Measurements from ENCODE around the gene CACNA1D.

The CACNA1D gene

GRCh38 chr3:53787016-53787415 is 292.6 kb downstream of the CACNA1D start:
- DNase-seq (ENCODE audit: low read depth) = no peak

DNA sequence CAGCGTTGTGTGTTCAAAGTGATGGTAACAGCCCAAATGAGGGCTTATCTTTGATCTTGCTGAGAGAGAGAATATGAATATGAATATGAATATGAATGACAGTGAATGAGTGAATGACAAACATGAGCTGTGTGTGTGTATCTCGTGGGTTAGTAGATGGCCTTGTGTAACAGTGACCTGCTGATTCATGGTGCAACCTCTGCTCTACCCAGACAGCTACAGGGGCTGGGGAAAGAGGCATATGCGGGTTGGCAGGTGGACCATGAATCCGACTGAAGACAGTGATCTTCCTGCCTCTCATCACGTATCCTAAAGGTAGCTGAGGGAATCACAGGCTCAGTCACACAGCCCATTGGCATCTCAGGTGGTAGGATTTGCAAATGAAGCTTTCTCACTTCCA is 293.6 kb downstream of the CACNA1D start:
- no peak for DNase-seq (ENCODE audit: low read depth)

- no peak for DNase-seq (ENCODE audit: low read depth)
Measured at GRCh38 chr3:53789459-53789858, 295.0 kb downstream of the CACNA1D start.

DNA sequence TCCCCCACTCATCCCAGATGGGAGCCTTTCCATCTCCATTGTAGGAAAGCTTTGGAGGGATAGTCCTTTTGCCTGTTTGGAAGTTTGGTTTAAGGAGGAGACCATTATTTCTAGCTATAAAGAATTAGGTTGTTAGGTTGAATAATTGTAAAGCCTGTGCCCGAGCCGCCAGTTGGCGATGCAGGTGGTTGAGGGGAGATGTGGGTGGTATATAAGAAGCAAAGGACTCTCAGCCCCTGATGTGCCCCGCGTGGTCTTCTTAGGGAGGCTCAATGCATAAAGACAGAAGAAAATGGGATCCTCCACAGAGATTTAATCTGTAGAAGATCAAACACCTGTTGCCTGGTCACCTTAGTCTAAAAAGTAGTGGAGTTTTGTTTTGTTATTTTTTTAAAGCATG is 296.1 kb downstream of the CACNA1D start:
- no peak for DNase-seq (ENCODE audit: low read depth)

DNA sequence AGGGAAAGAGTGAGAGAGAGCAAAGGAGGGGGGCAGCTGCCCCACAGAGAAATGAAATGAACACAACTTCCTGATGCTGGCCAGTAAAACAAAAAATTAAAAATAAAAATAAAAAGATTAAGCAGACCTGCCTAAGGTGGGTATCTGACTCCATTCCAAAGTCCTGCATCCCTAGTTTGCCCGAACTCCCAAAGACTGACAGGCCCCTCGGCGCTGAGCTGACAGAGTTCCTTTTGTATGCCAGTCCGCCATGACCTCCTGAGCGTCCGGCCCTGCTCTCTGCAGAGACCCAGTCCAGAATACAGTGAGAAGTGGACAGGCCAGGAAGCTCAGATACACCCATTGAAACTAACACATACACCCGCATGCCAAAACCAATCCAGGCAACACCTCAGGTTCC is 296.9 kb downstream of the CACNA1D start:
- DNase-seq (ENCODE audit: low read depth) = no peak

GRCh38 chr3:53792866-53793265 is 298.5 kb downstream of the CACNA1D start:
- DNase-seq (ENCODE audit: low read depth) = no peak

GRCh38 chr3:53794597-53794996 is 300.2 kb downstream of the CACNA1D start:
- no peak for DNase-seq (ENCODE audit: low read depth)

GRCh38 chr3:53795176-53795575 is 300.8 kb downstream of the CACNA1D start:
- no peak for DNase-seq (ENCODE audit: low read depth)

- no peak for DNase-seq (ENCODE audit: low read depth)
Measured at GRCh38 chr3:53795789-53796560, 301.6 kb downstream of the CACNA1D start.

GRCh38 chr3:53798144-53798543 is 303.7 kb downstream of the CACNA1D start:
- DNase-seq (ENCODE audit: low read depth) = no peak

- no peak for DNase-seq (ENCODE audit: low read depth)
Measured at GRCh38 chr3:53799338-53799865, 305.0 kb downstream of the CACNA1D start.

DNA sequence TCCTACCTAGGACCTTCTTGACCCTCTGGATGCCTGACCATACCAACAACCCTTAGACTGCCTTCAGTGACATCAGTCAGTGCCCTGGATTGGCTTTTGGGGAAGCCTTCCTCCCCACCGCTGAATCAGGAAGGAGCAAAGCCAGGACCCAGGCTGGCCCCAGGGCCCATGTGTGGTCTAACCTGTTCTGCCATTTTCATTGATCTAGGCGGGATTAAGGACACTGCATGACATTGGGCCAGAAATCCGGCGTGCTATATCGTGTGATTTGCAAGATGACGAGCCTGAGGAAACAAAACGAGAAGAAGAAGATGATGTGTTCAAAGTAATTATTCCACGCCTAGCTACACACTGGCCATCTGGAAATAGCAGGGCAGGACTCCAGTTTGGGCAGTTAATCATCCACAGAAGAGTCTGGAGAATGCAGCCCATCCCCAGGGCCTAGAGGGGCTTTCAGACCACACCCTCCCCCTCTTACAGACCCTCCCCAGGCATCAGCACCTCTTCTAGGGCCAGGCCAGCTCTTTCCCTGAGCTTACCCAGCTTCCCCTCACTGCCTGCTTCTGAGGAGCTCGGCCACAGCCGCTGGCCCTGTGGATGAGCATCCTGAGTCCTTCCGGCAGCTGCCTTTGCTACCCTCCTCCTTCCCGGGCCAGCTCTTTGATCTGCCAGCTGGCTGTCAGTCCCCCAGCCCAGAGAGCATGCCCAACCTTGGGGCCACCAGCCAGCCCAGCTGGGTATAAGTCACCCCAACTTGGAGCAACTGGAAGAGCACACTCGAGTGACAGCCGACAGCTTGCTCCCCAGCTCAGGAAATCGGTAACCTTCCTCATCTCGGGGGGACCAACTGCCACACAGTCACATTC is 305.9 kb downstream of the CACNA1D start:
- DNase-seq (ENCODE audit: low read depth) = no peak

DNA sequence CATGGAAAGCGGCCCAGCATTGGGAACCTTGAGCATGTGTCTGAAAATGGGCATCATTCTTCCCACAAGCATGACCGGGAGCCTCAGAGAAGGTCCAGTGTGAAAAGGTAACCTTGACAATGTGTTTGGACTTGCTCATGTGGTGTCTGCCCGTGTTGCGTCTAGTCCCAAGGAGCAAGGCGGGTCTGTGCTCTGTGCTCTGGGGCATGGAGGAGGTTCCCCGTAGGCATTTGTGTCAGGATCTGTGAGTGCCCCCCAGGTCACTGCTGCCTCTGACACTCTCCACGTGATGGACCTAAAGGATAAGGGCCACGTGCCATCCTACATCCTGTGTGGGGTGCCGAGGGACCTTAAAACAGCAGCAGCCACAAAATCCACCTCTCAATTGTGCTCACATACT is 306.9 kb downstream of the CACNA1D start:
- no peak for DNase-seq (ENCODE audit: low read depth)

- no peak for DNase-seq (ENCODE audit: low read depth)
Measured at GRCh38 chr3:53802256-53802880, 308.0 kb downstream of the CACNA1D start.

DNA sequence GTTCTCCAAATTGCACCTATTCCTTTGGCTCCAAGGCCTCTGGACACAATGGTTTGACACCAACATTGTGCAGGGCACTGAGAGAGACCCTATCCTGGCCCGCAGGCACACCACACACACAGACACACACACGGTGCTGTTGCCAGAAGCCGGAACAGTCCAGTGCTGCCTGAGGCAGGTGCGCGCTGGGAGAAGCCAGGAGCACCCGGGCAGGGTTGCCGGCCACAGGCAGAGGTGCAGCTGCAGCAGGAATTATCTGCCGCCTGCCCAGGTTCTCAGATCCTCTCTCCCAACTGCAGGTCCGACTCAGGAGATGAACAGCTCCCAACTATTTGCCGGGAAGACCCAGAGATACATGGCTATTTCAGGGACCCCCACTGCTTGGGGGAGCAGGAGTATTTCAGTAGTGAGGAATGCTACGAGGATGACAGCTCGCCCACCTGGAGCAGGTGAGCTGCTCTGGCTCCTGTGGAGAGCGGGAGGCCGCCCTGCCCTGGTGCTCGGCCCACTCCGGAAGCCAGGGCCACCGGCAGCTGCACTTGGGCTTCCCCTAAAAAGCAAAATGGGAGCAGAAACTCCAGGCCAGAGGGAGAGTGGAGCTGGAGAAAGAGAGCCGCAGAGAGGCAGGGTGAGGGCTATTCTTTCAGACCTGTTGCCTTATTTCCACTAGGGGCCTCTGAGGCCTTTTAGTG is 308.9 kb downstream of the CACNA1D start:
- no peak for DNase-seq (ENCODE audit: low read depth)

DNA sequence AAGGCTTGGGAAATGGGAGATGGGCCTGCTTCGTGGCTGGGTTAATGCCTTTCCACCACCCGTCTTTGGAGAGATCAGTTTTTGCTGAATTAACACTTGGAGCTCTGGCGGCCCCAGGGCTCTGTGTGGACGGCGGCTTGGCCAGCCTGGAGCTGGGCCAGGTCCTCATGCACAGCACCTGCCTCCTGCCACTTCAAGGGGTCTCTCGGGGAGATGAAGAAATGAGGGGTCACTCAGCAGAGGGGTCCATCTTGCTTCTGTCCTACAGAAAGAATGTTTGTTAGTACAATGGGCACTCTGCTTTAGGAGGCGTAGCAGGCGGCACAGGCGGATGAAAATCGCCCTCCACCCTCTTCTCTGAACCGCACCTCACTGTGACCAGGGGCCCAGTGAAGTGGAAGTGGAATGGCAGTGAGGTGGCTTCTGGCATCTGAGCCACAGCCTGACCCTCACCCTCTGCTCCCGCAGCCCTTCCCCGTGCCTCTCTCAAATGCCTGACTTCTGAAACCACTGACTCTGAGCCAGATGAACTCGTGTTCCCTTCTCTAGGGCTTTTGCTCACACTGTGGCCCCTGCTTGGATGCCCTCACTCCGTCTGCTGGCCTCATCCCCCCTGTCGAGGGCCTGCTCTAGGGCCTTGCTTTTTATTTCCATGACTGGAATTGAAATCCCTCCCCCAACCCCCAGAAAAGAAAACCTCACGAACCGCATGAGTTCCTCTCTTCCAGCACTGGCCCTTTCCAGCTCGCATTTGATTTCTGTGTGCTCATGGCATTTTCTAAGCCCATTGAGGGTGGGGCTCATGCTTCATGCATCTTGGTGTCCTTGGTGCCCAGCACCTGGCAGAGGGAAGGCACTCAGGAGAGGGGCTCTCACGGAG is 309.6 kb downstream of the CACNA1D start:
- no peak for DNase-seq (ENCODE audit: low read depth)

DNA sequence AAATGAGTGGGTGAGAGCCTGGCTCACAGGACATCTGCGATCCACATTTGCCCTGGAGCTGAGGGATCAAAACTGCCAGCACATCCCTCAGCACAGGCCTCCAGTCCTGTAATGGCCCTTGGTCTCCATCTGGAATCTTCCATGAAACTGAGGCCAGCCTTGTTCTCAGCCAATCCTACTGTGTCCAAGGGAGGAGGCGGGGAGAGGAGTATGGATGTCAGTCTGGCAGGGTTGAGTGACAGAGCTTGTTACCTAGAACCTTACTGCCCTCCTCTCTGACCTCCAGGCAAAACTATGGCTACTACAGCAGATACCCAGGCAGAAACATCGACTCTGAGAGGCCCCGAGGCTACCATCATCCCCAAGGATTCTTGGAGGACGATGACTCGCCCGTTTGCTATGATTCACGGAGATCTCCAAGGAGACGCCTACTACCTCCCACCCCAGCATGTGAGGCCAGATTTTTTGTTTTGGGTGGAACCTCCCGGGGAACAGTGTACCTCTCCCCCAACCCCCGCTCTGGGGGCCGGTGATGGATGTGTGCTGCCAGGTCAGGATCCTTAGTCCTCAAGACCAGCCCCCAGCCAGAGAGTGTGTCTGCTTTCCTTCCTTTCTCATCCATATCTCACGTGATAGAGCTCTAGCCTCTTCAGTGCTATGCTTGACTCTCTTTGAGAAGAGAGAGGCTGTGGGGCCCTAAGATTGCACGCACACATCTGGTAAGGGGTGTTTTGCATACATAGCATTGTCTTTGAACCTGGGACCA is 310.5 kb downstream of the CACNA1D start:
- DNase-seq (ENCODE audit: low read depth) = no peak

- no peak for DNase-seq (ENCODE audit: low read depth)
Measured at GRCh38 chr3:53805463-53806159, 311.2 kb downstream of the CACNA1D start.

Measured in stimulated activated CD8-positive, alpha-beta memory T cell treated with anti-CD3 and anti-CD28 coated beads, Interleukin-15, amount 100 ng/mL, for 24 hours (primary cell).